Measurements from ENCODE around the gene OSBPL5.

DNA sequence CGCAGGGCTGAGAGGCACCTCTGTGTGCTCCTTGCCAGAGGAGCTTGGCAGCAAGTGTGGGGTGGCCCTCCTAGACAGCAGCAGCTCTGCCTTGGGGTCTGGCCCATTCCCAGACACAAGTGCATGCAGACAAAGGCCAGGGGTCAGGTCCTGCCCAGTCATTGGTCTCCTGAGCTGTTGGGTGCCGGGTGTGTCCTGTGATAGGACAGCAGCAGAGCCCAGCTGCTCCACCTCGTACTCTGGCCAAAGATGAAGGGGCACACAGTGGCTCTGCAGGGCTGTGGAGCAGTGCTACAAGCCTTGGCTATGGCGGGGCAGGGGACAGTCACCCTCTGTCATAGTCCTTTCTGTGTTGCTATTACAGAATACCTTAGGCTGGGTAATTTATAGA is 17.3 kb upstream of the OSBPL5 start:
- TF ChIP-seq ZNF274 (IDR thresholded peaks at IDR 0.05; ENCODE audit: low read depth, low read length) (no peak), YY1 (IDR thresholded peaks at IDR 0.05; ENCODE audit: insufficient read depth, insufficient read length) (no peak)
